Measurements from ENCODE around the gene HMGXB3. TPM values are rescaled to one million over a fixed set of nuclear protein-coding genes. Genes with fewer than 3 reads are reported as not detected.

The HMGXB3 gene, protein sequence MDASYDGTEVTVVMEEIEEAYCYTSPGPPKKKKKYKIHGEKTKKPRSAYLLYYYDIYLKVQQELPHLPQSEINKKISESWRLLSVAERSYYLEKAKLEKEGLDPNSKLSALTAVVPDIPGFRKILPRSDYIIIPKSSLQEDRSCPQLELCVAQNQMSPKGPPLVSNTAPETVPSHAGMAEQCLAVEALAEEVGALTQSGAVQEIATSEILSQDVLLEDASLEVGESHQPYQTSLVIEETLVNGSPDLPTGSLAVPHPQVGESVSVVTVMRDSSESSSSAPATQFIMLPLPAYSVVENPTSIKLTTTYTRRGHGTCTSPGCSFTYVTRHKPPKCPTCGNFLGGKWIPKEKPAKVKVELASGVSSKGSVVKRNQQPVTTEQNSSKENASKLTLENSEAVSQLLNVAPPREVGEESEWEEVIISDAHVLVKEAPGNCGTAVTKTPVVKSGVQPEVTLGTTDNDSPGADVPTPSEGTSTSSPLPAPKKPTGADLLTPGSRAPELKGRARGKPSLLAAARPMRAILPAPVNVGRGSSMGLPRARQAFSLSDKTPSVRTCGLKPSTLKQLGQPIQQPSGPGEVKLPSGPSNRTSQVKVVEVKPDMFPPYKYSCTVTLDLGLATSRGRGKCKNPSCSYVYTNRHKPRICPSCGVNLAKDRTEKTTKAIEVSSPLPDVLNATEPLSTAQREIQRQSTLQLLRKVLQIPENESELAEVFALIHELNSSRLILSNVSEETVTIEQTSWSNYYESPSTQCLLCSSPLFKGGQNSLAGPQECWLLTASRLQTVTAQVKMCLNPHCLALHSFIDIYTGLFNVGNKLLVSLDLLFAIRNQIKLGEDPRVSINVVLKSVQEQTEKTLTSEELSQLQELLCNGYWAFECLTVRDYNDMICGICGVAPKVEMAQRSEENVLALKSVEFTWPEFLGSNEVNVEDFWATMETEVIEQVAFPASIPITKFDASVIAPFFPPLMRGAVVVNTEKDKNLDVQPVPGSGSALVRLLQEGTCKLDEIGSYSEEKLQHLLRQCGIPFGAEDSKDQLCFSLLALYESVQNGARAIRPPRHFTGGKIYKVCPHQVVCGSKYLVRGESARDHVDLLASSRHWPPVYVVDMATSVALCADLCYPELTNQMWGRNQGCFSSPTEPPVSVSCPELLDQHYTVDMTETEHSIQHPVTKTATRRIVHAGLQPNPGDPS (N-terminal part only)
- 33.7 and 36.4 TPM in 2 replicates for total RNA-seq (2014; rRNA removed; shearing (Covaris generic))
- 71.5 and 78.2 TPM in 2 replicates for polyA plus RNA-seq (2014; cell fraction: nucleus; rRNA removed)

DNA sequence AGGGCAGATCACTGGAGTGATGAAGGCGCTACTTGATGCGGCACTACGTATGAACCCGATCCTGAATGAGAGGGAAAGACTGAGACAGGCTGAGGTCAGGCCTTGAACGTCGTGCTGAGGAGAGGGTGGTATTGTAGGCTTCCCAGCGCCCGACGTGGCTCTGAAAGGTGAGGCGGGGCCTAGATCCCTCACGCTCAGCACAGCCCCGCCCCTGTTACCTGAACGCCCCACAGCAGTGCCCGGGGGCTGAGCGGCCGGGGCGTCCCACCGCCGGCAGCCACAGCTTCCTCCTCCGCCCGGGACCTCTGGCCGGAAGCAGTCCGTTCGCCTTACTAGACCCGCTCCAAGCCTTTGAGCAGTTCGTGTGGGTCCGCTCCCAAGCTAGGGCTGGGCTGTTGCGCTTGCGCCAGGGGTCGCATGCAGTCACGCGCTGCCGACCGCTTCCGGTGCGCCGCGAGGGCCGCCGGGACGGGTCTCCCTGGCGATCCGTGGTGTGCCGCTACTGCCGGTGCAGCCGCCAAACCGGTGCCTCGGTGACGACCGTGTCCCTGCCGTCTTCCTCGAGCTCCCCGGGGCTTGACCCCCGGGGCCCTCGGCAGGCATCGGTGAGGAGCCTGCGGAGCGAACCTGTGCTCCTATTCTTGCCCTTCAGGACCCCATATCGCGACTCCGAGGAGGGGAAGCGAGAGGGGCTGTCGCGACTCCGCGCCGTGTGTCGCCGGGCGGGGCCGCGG is at the start of gene HMGXB3, which contains the start of gene TIGD6:
Gene HMGXB3, plus strand, starts transcription at position 484 of the 734 bp plus-strand sequence. CDS start 4,114 bp downstream, outside the sequence.
Gene TIGD6, minus strand, starts transcription at position 399 of the 734 bp plus-strand sequence. CDS start 4,306 bp downstream, outside the sequence.
- DNase-seq (ENCODE audit: extremely low read depth, low read depth), result peak; percentile 85

DNA sequence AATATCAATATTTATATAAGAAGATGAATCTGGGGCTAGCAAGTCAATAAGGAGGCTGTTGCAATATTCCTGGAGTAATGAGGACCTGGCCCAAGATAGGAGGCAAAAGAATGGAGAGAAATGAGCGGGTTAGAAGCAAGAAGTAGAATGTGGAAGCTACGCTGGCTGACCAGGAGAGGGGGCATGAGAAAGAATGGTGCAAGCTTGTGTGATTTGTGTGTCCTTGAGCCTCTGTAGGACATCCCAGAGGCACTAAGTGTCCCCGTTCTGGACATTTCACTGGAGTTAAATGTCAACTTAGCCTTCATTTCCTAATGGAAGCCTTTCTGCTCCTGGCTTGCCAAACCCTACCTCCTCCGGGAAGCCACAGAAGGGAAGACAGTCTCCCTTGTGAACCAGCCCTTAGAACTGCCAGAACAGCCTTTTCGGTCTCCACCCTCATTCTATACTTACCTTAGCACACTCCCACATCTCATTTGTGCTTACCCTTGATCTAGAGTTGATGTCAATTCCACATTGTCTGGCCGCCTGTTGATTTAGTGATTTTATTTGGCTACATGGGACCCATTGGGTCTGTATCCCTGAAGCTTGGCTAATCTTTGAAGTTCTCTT is 49.3 kb upstream of the HMGXB3 start:
- no peak for DNase-seq (ENCODE audit: extremely low read depth, low read depth)

DNA sequence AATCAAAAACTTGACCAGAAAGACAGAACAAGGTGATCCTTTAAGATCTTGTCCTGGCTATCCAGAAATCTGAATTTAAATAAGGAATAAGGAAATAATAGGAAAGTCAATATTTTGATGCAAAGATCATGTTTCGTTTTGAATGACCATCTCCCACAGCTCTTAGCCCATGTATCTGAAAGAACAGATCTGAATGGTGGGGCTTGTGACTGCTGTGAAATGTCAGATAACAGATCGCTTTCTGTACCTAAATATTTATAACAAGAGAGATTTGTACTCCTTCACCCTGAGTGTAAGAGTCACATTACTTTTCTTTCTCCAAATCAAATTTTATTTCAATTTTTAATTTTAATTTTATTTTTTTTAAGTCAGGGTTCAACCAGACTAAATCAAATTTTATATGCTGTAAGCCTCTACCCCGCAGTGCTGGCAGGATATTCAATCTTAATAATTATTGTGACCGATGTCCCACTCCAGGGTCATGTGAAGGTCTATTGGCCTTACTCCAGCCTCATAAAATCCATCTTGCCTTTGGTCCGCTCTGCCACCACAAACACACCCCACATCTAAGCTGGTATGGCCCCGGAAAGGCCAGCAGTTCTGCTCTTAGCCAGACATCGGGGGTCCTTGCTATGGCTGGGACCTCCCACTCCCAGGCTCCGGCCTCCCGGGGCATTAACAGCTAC is 47.0 kb upstream of the HMGXB3 start:
- no peak for DNase-seq (ENCODE audit: extremely low read depth, low read depth)

DNA sequence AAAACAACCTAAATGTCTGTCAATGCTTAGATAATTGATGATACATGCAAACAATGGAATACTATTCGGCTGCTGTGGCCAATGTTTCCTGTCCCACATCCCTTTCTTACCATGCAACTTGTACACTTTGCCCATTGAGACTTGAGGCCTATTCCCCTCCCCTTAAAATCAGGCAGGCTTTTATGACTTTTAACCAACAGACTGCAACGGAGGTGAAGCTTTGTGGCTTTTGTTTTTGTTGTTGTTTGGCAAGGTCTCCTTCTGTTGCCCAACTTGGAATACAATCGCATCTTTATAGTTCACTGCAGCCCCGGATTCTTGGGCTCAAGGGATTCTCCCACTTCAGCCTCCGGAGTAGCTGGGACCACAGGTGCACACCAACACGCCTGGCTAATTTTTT is 45.7 kb upstream of the HMGXB3 start:
- DNase-seq (ENCODE audit: extremely low read depth, low read depth), result no peak

DNA sequence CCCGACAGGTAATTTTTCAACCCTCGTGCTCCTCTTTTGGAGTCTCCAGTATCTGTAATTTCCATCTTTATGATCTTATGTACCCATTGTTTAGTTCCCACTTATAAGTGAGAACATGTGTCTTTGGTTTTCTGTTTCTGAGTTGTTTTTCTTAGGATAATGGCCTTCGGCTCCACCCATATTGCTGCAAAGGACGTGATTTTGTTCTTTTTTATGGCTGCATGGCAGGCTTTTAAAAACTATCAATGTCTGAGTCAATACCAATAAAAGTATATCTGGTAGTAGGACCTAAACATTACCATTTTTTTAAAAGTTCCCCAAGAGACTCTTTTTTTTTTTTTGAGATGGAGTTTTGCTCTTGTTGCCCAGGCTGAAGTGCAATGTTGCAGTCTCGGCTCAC is 43.9 kb upstream of the HMGXB3 start:
- no peak for DNase-seq (ENCODE audit: extremely low read depth, low read depth)

DNA sequence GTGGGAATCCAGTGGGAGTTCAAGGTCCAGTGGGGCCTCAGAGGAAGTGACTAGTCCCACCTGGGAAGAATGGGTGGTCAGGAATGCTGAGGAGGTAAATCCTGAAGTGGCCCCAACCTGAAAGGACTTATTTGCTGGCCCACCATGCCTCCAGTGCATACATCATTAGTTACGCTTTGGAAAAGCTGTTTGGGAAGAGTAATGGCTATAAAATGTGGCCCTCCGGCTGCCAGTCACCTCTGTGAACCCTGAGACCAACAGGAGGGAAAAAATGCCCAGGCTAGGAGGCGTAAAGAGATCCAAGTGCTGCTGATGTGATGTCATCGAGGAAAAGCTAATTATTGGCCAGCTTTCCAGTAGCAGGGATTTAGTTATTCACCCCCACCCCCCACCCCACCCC is 42.7 kb upstream of the HMGXB3 start:
- no peak for DNase-seq (ENCODE audit: extremely low read depth, low read depth)

DNA sequence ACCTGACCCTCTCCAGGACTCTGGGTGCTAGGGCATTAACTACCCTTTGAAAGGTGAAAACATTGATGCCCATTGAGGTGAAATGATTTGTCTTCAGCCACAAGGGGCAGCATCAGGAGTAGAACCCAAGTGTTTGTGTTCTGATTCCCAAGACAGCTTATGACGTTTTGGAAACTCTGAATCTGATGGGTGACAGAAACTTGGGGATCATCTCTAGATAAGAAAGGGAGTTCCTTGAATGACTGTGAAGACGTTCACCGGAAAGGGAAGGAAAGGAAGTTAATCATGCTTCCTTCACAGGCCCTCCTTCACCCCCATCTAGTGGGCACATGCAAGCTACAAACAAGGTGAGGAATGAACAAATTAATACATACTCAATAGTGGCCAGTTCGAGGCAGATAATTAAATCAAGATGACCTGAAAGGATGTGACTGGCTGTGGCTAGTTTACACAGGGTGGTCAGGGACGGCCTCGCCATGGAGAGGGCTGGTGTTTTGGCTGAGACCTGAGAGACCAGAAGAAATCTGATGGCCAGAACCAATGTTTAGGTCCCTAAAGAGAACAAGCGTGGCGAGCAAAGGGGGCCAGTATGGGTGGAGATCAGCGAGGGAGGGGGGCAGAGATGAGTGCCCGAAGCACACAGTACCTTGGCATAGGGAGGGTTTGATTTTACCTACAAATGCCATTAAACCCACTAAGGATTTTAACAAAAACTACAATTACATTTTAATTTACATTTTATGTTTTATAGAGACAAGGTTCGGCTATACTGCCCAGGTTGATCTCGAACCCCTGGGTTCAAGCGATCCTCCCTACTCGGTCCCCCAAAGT is 40.9 kb upstream of the HMGXB3 start:
- peak; percentile 86 for DNase-seq (ENCODE audit: extremely low read depth, low read depth)

DNA sequence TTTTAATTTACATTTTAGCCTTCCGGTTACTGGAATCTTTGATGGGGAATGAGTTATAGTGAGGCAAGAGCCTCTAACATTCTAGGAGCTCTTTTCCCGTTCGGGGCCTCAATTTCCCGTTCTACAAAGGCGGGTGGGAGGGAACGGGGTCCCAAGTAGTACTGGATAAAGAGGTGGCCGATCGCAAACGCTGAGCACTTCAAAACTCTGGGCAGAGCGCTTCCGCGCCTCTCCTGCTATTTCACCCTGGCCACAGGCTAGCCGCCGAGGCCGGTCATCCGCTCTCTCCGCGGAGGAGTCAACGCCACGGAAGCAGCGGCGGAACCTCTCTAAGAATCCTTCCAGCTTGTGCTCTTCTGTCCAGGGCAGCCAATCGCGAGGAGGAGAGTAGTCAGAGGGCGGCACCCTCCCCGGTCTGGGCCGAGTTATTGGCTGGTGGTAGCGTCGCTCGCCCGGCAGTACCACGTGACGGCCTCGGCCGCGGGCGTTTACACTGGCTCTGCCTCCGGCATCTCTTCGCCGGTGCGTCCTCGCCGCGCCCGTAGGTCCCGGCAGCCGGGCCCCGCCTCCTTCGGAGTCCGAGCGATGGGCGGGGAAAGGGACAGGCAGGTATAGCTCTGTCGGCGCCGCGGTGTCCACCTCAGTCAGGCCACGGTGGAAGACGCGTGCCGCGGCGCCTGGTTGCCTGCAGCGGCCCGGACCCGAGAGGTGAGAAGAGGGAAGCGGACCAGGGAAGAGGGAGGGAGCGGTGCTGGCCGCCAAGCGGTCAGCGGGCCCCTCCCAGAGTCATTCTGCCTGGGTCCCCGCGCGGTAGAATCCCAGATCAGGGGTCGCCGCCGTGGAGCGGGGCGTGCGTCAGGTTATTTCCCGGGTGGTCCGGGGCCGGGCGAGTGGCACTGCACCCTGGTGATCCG is 40.0 kb upstream of the HMGXB3 start, which contains the start of gene SLC26A2:
Gene SLC26A2, plus strand, starts transcription at position 487 of the 914 bp plus-strand sequence. CDS start 16,895 bp downstream, outside the sequence.
- peak; percentile 98 for DNase-seq (ENCODE audit: extremely low read depth, low read depth)

DNA sequence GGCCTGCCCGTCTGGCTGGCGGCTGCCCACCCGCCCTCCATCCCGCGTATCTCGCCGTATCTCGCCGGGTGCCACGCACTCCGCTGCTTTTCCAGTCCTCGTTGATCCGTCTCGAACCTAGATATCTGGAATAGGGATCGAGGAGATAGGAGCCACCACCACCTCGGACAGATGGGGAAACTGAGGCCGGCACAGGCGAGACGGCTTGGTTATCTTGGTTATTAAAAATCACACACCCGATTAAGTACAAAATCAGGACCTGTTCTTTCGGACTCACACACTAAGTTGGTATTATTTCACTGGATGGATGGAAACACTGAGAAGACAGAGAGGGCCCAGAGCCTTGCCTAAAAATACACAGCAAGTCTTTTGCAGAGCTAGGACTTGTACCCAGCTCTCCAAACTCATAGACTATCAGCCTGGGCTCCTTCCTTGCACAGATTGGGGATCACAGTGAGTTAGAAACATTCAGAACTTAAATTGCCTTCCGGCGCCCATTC is 39.3 kb upstream of the HMGXB3 start:
- DNase-seq (ENCODE audit: extremely low read depth, low read depth), result no peak

DNA sequence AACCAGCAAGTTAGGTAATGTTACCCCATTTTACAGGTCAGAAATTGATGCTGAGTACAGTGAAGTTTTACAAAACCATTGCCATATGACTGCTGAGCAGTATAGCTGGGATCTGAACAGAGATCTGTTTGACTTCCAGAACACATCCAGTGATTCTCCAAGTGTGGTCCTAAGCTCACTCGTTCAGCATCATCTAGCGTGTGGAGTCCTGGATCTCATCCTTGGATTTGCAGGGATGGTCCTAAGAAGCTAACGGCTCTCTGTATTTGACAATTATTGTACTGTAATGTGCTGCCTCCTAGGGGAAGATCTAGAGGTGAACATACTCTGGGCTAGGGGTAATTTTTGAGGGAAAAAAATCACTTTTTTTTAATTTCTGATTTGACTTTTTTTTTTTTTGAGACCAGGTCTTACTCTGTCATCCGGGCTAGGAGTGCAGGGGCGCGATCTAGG is 38.6 kb upstream of the HMGXB3 start:
- DNase-seq (ENCODE audit: extremely low read depth, low read depth), result no peak

DNA sequence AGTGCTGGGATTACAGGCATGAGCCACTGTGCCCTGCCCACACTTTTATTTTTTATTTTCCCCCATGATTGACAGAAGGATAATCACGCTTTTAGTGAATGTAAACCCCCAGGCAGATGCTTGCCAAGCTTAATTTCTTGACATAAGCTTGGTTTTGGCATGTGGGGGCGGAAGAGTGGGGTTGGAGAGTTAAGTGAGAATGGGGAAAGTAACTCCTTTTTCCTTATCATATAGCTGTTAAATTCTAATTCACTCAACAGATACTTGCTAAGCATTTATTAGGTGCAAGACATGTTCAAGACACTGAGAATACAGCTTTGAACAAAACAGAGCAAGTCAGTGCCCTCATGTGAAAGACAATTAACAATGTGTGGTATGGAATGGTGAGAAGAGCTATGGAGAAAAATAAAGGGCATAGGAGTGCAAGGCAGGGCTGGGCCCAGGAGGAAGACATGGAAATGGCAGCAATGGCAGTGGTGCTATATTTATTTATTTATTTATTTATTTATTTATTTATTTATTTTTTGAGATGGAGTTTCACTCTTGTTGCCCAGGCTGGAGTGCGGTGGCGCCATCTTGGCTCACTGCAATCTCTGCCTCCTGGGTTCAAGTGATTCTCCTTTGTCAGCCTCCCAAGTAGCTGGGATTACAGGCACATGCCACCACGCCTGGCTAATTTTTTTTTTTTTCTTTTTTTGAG is 37.8 kb upstream of the HMGXB3 start:
- no peak for DNase-seq (ENCODE audit: extremely low read depth, low read depth)

DNA sequence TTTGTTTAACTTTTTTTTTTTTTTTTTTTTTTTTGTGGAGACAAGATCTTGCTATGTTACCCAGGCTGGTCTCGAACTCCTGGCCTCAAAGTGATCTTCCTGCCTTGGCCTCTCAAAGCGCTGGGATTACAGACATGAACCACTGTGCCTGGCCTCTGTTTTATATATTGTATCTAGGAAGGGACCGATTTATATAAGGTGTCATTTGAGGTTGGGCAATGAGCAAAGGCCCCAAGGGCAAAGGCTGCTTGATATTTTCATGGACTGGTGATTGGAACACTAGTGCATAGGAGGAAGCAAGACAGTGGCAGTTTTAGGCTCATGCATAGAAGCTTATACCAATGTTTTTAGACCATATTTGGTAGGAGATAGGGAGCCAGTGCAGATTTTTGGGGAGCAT is 36.8 kb upstream of the HMGXB3 start:
- DNase-seq (ENCODE audit: extremely low read depth, low read depth), result no peak

DNA sequence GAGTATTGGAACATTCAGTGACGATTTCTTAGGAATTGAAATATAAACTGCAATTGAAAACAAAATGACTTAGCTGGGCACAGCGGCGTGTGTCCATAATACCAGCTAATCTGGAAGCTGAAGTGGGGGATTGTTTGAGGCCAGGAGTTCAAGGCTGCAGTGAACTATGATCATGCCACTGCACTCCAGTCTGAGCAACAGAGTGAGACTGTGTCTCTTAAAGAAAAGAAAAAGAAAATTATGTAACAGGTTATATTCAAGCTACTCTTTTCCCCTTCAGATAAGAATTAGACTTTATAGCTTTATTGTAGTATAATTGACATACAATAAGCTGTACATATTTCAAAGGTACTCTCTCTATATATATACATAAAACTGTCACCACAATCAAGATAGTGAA is 33.6 kb upstream of the HMGXB3 start:
- DNase-seq (ENCODE audit: extremely low read depth, low read depth), result no peak

DNA sequence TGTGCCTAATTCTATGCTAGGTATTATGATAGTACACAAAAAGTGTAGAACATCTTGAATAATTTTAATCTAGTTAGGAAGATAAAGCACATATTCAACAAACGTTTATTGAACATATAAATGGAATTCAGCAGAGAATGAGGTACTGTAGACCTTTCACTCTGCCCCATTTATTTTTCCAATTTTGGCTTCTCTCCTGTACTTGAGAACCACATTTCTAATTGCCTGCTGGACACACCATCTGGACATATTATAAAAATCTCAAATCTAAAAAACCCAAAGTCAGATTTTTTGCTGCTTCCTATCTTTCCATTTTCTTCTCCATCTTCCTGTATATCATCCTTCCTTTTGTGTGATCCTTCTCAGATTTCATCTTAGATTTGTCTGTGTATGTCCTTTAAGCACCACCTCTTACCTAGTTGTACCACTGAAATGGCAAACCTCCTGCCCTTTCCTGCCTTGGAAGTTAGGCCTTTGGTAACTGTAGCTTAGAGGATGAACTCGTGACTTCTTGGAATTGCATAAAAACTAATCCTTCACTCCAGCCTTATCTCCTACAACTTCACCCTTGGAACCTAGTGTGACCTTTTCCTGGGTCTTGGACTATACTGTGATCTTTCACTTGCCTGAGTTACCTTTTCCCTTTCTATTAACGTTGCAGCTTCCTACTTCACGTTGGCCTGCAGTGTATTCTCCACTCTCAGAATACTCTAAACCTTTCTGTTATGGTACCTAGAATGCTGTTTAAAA is 31.2 kb upstream of the HMGXB3 start:
- DNase-seq (ENCODE audit: extremely low read depth, low read depth), result no peak

DNA sequence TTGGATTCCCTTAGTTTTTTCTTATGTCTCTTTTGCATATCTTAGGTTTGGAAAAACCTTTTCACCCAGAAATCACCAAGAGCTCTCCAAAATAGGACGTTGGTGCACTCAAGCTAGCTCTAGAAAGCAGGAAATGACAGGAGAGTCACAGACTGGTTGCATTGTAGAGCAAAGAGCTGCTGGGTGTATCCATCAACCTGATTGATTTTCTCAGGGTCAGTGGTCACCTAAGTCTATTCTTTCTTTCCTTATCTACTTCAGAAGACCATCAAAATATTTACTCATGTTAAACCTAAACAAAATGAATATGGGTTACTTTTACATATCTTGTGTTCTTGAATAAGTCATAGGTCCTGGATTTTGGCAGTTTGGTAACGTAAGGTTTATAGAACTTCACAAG is 25.1 kb upstream of the HMGXB3 start:
- no peak for DNase-seq (ENCODE audit: extremely low read depth, low read depth)

All from NCI-H460 (cell line).